Coronary artery (tissue), 2 donors: ENCODE results near the gene SOX14.

Source experiments
- DNase-seq: peaks from one replicate; pipeline ENCODE4 v3.0.0-alpha.2; 2017; ENCODE audit warnings: low spot score
- H3K27ac ChIP-seq, 2 donors: fragments of 200-600 bp; sonication (generic); one replicate each; pipeline ENCODE4 v1.5.1; 2016 to 2019
- H3K4me3 ChIP-seq: fragments of 200-600 bp; sonication (generic); 2 replicates; pipeline ENCODE4 v1.5.1; 2016; ENCODE audit warnings: mild to moderate bottlenecking, moderate library complexity
- CTCF ChIP-seq: fragments of 200-600 bp; sonication (generic); IDR thresholded peaks from one replicate; pipeline ENCODE4 v1.5.1; 2019; ENCODE audit warnings: antibody characterized with exemption

Gene SOX14

GRCh38 chr3:137768361-137769321 lies 4.5 kb downstream of the SOX14 start:
- DNase-seq = no peak
- Histone ChIP-seq H3K27ac (no peak overlapping the region), H3K4me3 (peak overlapping the region; percentile 62)
- no peak for TF ChIP-seq CTCF

GRCh38 chr3:137769322-137770065 lies 5.4 kb downstream of the SOX14 start:
- Histone ChIP-seq H3K27ac (no peak overlapping the region), H3K4me3 (peak overlapping the region; percentile 3)
- no peak for DNase-seq
- TF ChIP-seq CTCF = no peak

- no peak for TF ChIP-seq CTCF
- DNase-seq = no peak
- peak overlapping the region; percentile 66 for H3K4me3 ChIP-seq
- H3K27ac ChIP-seq = no peak overlapping the region
Observed at GRCh38 chr3:137770066-137770834, 6.1 kb downstream of the SOX14 start.

- TF ChIP-seq CTCF = no peak
- no peak for DNase-seq
- peak overlapping the region; percentile 66 for H3K4me3 ChIP-seq
- no peak overlapping the region for H3K27ac ChIP-seq
Observed at GRCh38 chr3:137770835-137771399, 6.8 kb downstream of the SOX14 start.

GRCh38 chr3:137771401-137772213 lies 7.5 kb downstream of the SOX14 start:
- TF ChIP-seq CTCF = no peak
- Histone ChIP-seq H3K4me3 (peak overlapping the region; percentile 66), H3K27ac (no peak overlapping the region)
- no peak for DNase-seq
